ENCODE results near the gene DOK7. TPM values are rescaled to one million over a fixed set of nuclear protein-coding genes. Genes with fewer than 3 reads are reported as not detected.

Gene DOK7
- polyA plus RNA-seq, 2 donors, result 0.11 to 0.29 TPM

DNA sequence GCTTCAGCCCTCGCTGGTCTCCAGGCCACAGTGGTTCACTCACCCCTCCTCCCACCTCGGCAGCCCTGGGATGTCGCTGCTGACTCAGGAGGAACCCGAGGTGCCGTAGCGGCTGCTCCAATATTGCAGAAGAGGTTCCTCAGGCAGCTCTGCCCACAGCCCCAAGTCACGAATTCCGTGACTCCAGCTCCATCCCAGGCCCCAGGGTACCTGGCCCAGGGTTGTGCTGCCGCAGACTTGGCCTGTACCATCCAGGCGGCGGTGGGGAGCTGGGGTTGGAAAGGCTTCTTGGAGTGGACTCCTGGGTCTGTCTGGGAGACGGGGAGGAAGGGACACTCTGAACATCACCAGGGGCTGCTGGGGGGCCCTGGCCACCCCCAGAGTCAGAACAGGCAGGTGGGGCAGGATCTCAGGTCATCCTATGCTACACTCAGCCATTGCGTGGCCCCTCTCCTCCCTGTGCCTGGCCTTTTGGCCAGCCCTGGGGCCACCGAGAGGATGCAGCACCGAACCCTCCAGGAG, 22.1 kb upstream of the DOK7 start:
- Histone ChIP-seq H3K4me1 (ENCODE audit: control insufficient read depth in 2 of 2, insufficient read depth in 2 of 2, low read length in 1 of 2) (peaks cover 8 to 28% of the 10 kb centered on the region in 2 donors), H3K4me3 (ENCODE audit: low read depth in 1 of 2, low read length in 2 of 2) (no peak overlapping the region), H3K27ac (ENCODE audit: low read depth in 2 of 2, low read length in 1 of 2) (no peak overlapping the region), H3K27me3 (ENCODE audit: control insufficient read depth in 1 of 2, insufficient read depth in 2 of 2, low read length in 2 of 2) (no peaks in the 10 kb centered on the region), H3K9me3 (ENCODE audit: control insufficient read depth in 2 of 2, insufficient read depth in 1 of 2, low read depth in 1 of 2, low read length in 1 of 2) (no peaks in the 10 kb centered on the region), H3K36me3 (ENCODE audit: control insufficient read depth in 2 of 2, insufficient read depth in 2 of 2, low read length in 1 of 2) (no peaks in the 10 kb centered on the region)
- WGBS, 2 donors, result 46 to 54% methylated on average over 15 of the region's 15 CpGs

DNA sequence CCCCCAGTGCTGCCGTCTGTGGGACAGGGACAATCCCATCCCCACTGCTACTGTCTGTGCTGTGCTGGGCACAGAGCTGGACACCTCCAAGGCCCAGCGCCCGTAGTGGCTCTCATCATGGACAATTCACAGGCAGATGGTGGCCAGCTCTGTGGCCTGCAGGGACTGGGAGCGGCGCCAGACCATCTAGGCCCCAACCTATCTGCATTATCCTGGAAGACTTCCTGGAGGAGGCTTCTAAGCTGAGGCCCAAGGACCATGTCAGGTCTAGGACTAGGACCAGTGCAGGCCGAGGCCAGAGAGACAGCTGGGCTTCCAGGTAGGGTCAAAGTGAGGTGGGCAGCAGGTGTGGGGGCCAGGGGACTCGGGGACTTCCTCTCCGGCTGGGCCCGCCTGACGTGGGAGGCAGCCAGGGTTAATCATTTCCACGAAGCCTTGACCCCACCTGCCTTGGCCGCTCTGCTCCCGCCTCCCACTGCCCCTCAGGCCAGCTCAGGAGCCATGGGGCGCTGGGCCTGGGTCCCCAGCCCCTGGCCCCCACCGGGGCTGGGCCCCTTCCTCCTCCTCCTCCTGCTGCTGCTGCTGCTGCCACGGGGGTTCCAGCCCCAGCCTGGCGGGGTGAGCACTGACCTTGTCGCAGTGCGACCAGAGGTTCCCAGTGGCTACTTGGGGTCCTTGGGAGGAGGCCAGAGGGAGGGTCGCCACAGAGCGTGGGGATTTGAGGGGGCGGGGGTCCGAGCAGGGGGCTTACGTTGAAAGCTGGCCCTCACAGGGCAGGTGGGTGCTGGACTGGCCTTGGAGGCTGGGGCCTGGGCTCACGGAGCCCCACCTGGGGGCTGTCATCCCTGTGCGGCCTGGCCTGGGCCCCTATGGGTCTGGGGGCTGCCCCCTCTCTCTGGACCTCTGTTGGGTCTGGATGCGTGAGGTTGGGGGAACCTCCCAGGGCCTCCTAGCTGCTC, 21.3 kb upstream of the DOK7 start, which contains the start of gene HGFAC:
HGFAC (plus strand) TSS at position 468 of the 959 bp plus-strand sequence; CDS start at position 502, 34 bp downstream.
- Histone ChIP-seq H3K27me3 (ENCODE audit: control insufficient read depth in 1 of 2, insufficient read depth in 2 of 2, low read length in 2 of 2) (no peaks in the 10 kb centered on the region), H3K4me3 (ENCODE audit: low read depth in 1 of 2, low read length in 2 of 2) (no peak within 1 kb of the TSS), H3K36me3 (ENCODE audit: control insufficient read depth in 2 of 2, insufficient read depth in 2 of 2, low read length in 1 of 2) (no peaks in the 10 kb centered on the region), H3K4me1 (ENCODE audit: control insufficient read depth in 2 of 2, insufficient read depth in 2 of 2, low read length in 1 of 2) (peaks cover 3 to 21% of the 10 kb centered on the region in 2 donors), H3K9me3 (ENCODE audit: control insufficient read depth in 2 of 2, insufficient read depth in 1 of 2, low read depth in 1 of 2, low read length in 1 of 2) (no peaks in the 10 kb centered on the region), H3K27ac (ENCODE audit: low read depth in 2 of 2, low read length in 1 of 2) (no peak within 1 kb of the TSS)
- WGBS, 2 donors, result 77 to 80% methylated on average over 27 of the region's 27 CpGs

DNA sequence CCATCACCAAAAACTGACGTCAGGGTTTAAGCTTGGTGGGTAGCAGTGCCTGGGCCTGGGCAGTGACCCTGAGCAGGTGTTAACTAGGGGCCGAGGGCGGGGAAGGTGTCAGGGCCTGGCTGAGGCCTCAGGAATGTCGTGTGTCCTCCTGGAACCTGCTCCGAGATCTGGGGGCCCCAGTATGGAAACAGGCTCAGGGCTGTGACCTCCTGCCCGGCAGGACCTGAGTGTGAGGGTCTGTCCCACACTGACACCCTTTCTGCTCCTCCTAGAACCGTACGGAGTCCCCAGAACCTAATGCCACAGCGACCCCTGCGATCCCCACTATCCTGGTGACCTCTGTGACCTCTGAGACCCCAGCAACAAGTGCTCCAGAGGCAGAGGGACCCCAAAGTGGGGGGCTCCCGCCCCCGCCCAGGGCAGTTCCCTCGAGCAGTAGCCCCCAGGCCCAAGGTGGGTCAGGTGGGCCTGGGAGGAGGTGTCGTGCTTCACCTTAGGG, 20.6 kb upstream of the DOK7 start:
- Histone ChIP-seq H3K27ac (ENCODE audit: low read depth in 2 of 2, low read length in 1 of 2) (no peak overlapping the region), H3K4me1 (ENCODE audit: control insufficient read depth in 2 of 2, insufficient read depth in 2 of 2, low read length in 1 of 2) (peaks cover 2 to 14% of the 10 kb centered on the region in 2 donors), H3K4me3 (ENCODE audit: low read depth in 1 of 2, low read length in 2 of 2) (no peak overlapping the region), H3K36me3 (ENCODE audit: control insufficient read depth in 2 of 2, insufficient read depth in 2 of 2, low read length in 1 of 2) (no peaks in the 10 kb centered on the region), H3K27me3 (ENCODE audit: control insufficient read depth in 1 of 2, insufficient read depth in 2 of 2, low read length in 2 of 2) (no peaks in the 10 kb centered on the region), H3K9me3 (ENCODE audit: control insufficient read depth in 2 of 2, insufficient read depth in 1 of 2, low read depth in 1 of 2, low read length in 1 of 2) (no peaks in the 10 kb centered on the region)
- 67 to 71% methylated on average over 12 to 14 of the region's 14 CpGs for WGBS, 2 donors

DNA sequence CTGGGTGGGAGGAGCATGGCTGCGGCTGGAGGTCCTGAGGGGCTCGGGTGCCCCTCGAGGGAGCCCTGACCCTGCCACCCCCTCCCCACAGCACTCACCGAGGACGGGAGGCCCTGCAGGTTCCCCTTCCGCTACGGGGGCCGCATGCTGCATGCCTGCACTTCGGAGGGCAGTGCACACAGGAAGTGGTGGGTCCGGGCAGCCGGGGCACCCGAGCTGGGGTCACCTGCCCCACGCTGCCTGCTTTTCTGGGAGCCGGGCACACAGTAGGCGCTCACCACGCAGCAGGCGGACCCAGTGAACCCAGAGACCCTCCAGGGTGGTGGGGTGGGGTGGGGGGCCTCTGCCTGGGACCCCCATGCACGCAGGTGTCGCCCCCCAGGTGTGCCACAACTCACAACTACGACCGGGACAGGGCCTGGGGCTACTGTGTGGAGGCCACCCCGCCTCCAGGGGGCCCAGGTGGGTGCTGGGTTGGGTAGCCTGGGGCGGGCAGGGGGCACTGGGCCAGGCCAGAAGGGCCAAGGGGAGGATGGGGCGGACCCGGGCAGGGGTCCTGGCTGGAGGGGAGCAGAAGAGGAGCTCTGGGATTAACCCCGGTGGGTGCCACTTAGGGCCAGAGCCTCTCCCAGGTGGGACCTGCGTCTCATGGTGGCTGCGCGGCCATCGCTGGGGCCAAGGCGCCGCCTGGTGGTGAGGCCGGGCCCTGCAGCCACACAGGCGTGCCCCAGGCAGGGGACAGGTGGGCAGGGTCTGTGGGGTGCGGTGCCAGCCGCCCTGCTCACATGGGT, 20.0 kb upstream of the DOK7 start:
- H3K27ac ChIP-seq (ENCODE audit: low read depth in 2 of 2, low read length in 1 of 2), result no peak overlapping the region
- no peaks in the 10 kb centered on the region for H3K27me3 ChIP-seq (ENCODE audit: control insufficient read depth in 1 of 2, insufficient read depth in 2 of 2, low read length in 2 of 2)
- peaks cover 0 to 8% of the 10 kb centered on the region in 2 donors for H3K4me1 ChIP-seq (ENCODE audit: control insufficient read depth in 2 of 2, insufficient read depth in 2 of 2, low read length in 1 of 2)
- no peaks in the 10 kb centered on the region for H3K36me3 ChIP-seq (ENCODE audit: control insufficient read depth in 2 of 2, insufficient read depth in 2 of 2, low read length in 1 of 2)
- 40% methylated on average over 27 to 36 of the region's 36 CpGs for WGBS, 2 donors
- no peaks in the 10 kb centered on the region for H3K9me3 ChIP-seq (ENCODE audit: control insufficient read depth in 2 of 2, insufficient read depth in 1 of 2, low read depth in 1 of 2, low read length in 1 of 2)
- no peak overlapping the region for H3K4me3 ChIP-seq (ENCODE audit: low read depth in 1 of 2, low read length in 2 of 2)

DNA sequence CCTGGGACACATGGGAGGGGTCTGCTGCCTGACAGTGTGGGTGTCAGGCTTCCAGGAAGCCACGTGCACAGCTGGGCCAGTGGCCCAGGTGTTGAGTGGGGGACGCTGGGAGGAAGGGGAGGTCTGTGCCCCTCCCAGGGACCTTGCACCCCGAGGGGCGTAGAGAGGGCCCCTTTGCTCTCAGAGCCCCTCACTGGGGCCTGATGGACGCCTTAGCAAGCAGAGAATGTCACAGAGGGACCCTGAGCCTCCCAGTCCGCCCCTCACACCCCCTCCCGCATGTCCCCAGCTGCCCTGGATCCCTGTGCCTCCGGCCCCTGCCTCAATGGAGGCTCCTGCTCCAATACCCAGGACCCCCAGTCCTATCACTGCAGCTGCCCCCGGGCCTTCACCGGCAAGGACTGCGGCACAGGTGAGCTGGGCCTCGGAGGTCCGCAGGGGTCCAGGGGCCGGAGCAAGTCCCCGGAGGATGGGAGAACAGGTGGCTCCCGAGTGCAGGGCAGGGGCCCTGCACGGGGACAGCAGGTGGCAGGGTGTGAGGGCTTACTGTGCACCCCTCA, 19.3 kb upstream of the DOK7 start:
- whole genome bisulfite sequencing, 2 donors, result 62% methylated on average over 17 of the region's 17 CpGs
- H3K4me3 ChIP-seq (ENCODE audit: low read depth in 1 of 2, low read length in 2 of 2), result no peak overlapping the region
- peaks cover 0 to 4% of the 10 kb centered on the region in 2 donors for H3K4me1 ChIP-seq (ENCODE audit: control insufficient read depth in 2 of 2, insufficient read depth in 2 of 2, low read length in 1 of 2)
- H3K36me3 ChIP-seq (ENCODE audit: control insufficient read depth in 2 of 2, insufficient read depth in 2 of 2, low read length in 1 of 2), result no peaks in the 10 kb centered on the region
- no peaks in the 10 kb centered on the region for H3K27me3 ChIP-seq (ENCODE audit: control insufficient read depth in 1 of 2, insufficient read depth in 2 of 2, low read length in 2 of 2)
- H3K9me3 ChIP-seq (ENCODE audit: control insufficient read depth in 2 of 2, insufficient read depth in 1 of 2, low read depth in 1 of 2, low read length in 1 of 2), result no peaks in the 10 kb centered on the region
- H3K27ac ChIP-seq (ENCODE audit: low read depth in 2 of 2, low read length in 1 of 2), result no peak overlapping the region

DNA sequence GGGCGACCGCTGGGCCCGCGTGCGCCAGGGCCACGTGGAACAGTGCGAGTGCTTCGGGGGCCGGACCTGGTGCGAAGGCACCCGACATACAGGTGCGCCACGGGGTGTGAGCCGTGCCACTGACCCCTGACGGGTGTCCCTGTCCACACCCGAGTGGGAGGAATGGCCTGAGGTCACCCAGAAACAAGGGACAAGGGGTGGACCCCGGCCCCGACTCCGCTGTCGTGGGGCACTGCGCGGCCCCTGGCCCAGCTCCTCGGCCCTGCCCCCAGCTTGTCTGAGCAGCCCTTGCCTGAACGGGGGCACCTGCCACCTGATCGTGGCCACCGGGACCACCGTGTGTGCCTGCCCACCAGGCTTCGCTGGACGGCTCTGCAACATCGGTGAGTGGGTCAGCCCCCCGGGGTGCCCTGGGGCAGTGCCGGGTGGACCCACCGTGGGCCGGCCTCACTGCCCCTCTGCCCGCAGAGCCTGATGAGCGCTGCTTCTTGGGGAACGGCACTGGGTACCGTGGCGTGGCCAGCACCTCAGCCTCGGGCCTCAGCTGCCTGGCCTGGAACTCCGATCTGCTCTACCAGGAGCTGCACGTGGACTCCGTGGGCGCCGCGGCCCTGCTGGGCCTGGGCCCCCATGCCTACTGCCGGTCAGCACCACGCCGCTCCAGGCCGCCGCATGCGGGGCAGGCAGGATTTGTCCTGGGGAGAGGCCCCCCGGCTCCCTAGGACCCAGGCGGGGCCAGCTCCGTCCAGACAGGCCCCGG, 18.6 kb upstream of the DOK7 start:
- Histone ChIP-seq H3K27ac (ENCODE audit: low read depth in 2 of 2, low read length in 1 of 2) (no peak overlapping the region), H3K4me3 (ENCODE audit: low read depth in 1 of 2, low read length in 2 of 2) (no peak overlapping the region), H3K4me1 (ENCODE audit: control insufficient read depth in 2 of 2, insufficient read depth in 2 of 2, low read length in 1 of 2) (peaks cover 0 to 2% of the 10 kb centered on the region in 2 donors), H3K27me3 (ENCODE audit: control insufficient read depth in 1 of 2, insufficient read depth in 2 of 2, low read length in 2 of 2) (no peaks in the 10 kb centered on the region), H3K36me3 (ENCODE audit: control insufficient read depth in 2 of 2, insufficient read depth in 2 of 2, low read length in 1 of 2) (no peaks in the 10 kb centered on the region), H3K9me3 (ENCODE audit: control insufficient read depth in 2 of 2, insufficient read depth in 1 of 2, low read depth in 1 of 2, low read length in 1 of 2) (no peaks in the 10 kb centered on the region)
- 78 to 81% methylated on average over 47 to 56 of the region's 56 CpGs for WGBS, 2 donors

DNA sequence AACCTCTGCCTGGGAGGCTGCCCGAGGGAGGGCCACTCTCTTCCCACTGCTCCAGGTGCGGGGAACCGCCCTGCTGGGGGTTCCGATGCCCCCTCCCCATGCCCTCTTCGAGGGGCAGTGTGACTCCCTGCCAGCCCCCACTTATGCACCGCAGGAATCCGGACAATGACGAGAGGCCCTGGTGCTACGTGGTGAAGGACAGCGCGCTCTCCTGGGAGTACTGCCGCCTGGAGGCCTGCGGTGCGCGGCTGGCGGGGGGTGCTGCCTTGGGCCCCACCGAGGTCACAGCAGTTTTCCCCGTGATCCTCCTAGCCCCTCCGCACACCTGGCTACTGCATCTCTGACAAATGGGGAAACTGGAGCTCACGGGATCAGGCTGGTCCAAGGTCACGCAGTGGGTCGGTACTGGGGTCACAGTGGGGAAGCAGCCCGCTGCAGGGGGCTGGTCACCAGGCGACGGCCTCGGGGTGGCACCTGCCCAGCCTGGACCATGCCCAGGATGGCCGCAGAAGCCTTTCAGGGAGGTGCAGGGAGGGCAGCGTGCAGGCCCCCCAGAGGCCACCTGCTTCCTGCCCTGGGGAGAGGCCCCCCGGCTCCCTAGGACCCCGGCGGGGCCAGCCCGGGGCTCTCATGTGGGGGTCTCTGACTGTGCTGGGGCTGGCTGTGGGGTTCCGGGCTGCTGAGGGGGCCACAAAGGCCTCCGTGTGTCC, 17.8 kb upstream of the DOK7 start:
- WGBS, 2 donors, result 73 to 80% methylated on average over 34 of the region's 34 CpGs
- H3K9me3 ChIP-seq (ENCODE audit: control insufficient read depth in 2 of 2, insufficient read depth in 1 of 2, low read depth in 1 of 2, low read length in 1 of 2), result no peaks in the 10 kb centered on the region
- H3K36me3 ChIP-seq (ENCODE audit: control insufficient read depth in 2 of 2, insufficient read depth in 2 of 2, low read length in 1 of 2), result no peaks in the 10 kb centered on the region
- H3K27ac ChIP-seq (ENCODE audit: low read depth in 2 of 2, low read length in 1 of 2), result no peak overlapping the region
- H3K4me3 ChIP-seq (ENCODE audit: low read depth in 1 of 2, low read length in 2 of 2), result no peak overlapping the region
- no peaks in the 10 kb centered on the region for H3K27me3 ChIP-seq (ENCODE audit: control insufficient read depth in 1 of 2, insufficient read depth in 2 of 2, low read length in 2 of 2)
- no peaks in the 10 kb centered on the region for H3K4me1 ChIP-seq (ENCODE audit: control insufficient read depth in 2 of 2, insufficient read depth in 2 of 2, low read length in 1 of 2)

DNA sequence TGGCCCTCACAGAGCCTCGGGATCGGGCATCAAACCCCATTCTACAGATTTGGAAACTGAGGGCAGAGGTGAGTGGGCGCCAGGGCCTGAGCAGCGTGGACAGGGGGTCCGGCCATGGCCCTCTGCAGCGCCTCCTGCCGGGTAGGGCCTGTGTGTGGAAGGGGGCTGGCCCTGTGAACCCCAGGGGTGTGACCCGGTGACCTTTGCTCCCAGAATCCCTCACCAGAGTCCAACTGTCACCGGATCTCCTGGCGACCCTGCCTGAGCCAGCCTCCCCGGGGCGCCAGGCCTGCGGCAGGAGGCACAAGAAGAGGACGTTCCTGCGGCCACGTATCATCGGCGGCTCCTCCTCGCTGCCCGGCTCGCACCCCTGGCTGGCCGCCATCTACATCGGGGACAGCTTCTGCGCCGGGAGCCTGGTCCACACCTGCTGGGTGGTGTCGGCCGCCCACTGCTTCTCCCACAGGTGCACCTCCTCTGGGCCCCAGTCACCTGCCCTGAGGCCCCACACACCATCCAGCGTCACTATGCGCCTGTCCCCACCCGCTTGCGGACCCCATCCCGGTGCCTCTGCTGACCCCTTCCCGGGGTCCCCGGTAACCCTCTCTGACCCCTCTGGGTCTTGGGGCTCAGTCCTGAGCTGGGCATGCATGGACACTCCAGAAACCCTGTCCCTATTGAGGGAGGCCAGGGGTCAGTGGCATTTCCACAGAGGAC, 17.1 kb upstream of the DOK7 start:
- Histone ChIP-seq H3K36me3 (ENCODE audit: control insufficient read depth in 2 of 2, insufficient read depth in 2 of 2, low read length in 1 of 2) (no peaks in the 10 kb centered on the region), H3K4me1 (ENCODE audit: control insufficient read depth in 2 of 2, insufficient read depth in 2 of 2, low read length in 1 of 2) (no peaks in the 10 kb centered on the region), H3K4me3 (ENCODE audit: low read depth in 1 of 2, low read length in 2 of 2) (no peak overlapping the region), H3K27me3 (ENCODE audit: control insufficient read depth in 1 of 2, insufficient read depth in 2 of 2, low read length in 2 of 2) (no peaks in the 10 kb centered on the region), H3K9me3 (ENCODE audit: control insufficient read depth in 2 of 2, insufficient read depth in 1 of 2, low read depth in 1 of 2, low read length in 1 of 2) (no peaks in the 10 kb centered on the region), H3K27ac (ENCODE audit: low read depth in 2 of 2, low read length in 1 of 2) (no peak overlapping the region)
- WGBS, 2 donors, result 88 to 90% methylated on average over 30 to 34 of the region's 34 CpGs
